Stomach smooth muscle (tissue), 2 donors: ENCODE measurements around the gene DNAL1.
"Not testable (repeated sequence)": the region's sequence is repeated elsewhere in the genome, so short reads cannot be mapped to it uniquely, and the experiment has no call there.

ENCODE experiments used
- H3K27ac ChIP-seq: one replicate; pipeline ENCODE4 v1.7.0; 2013; ENCODE audit warnings: mild to moderate bottlenecking, low read length, inconsistent platforms
- H3K27me3 ChIP-seq, 2 donors: one replicate each; pipeline ENCODE4 v1.7.0; 2013; ENCODE audit warnings: low read length in 2 of 2; ENCODE audit not compliant: insufficient read depth in 2 of 2, control insufficient read depth in 1 of 2
- H3K36me3 ChIP-seq, 2 donors: one replicate each; pipeline ENCODE4 v1.7.0; 2013; ENCODE audit warnings: low read length in 2 of 2; ENCODE audit not compliant: control insufficient read depth in 2 of 2, insufficient read depth in 2 of 2
- H3K4me1 ChIP-seq: one replicate; pipeline ENCODE4 v1.7.0; 2013; ENCODE audit warnings: low read length; ENCODE audit not compliant: control insufficient read depth, insufficient read depth
- H3K4me3 ChIP-seq, 2 donors: one replicate each; pipeline ENCODE4 v1.7.0; 2013; ENCODE audit warnings: low read length in 2 of 2
- H3K9ac ChIP-seq, 2 donors: one replicate each; pipeline ENCODE4 v1.7.0; 2013; ENCODE audit warnings: low read length in 2 of 2, mild to moderate bottlenecking in 1 of 2
- H3K9me3 ChIP-seq, 2 donors: one replicate each; pipeline ENCODE4 v1.7.0; 2013; ENCODE audit warnings: low read length in 2 of 2; ENCODE audit not compliant: control insufficient read depth in 2 of 2
- donor health status: healthy.
- donor health status: Pancreatic carcinoma.

The DNAL1 gene

DNA sequence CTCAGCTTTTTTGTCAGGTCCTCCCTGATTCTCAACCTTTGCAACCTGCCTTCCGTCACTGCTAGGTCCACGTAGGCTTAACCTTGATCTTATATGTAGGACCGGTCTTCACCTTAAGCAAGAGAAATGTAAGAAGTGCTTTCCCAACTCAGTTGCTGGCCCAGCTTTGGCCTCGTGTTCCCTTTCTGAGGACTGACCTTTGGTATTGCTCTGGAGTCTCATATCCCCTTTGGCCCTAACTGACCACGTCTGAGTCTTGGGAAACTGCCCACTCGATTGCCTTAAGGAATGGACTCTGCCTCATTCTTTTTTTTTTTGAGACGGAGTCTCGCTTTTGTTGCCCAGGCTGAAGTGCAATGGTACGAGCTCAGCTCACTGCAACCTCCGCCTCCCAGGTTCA, 24.5 kb upstream of the DNAL1 start:
- Histone ChIP-seq H3K27me3 (no peaks in the 10 kb centered on the region), H3K4me3 (no peak overlapping the region), H3K9ac (no peak overlapping the region), H3K9me3 (no peaks in the 10 kb centered on the region), H3K4me1 (no peaks in the 10 kb centered on the region), H3K27ac (no peak overlapping the region), H3K36me3 (no peaks in the 10 kb centered on the region)

DNA sequence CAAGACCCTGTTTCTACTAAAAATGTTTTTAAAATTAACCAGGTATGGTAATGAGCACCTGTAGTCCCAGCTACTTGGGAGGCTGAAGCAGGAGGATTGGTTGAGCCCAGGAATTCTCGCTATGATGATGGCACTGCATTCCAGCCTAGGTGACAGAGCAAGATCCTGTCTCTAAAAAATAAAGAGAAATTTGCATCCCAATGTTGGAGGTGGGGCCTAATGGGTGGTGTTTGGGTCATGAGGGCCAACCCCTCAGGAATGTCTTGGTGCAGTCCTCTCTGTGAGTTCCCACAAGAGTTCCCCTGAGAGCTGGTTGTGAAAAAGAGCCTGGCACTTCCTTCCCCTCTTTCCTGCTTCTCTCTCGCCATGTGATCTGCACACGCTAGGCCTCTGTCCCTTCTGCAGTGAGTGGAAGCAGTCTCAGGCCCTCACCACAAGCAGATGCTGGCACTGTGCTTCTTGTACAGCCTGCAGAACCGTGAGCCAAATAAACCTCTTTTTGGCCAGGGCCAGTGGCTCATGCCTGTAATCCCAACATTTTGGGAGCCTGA, 21.2 kb upstream of the DNAL1 start:
- no peaks in the 10 kb centered on the region for H3K36me3 ChIP-seq
- H3K9ac ChIP-seq = no peak overlapping the region
- no peaks in the 10 kb centered on the region for H3K9me3 ChIP-seq
- no peak overlapping the region for H3K27ac ChIP-seq
- no peaks in the 10 kb centered on the region for H3K4me1 ChIP-seq
- H3K4me3 ChIP-seq = no peak overlapping the region
- no peaks in the 10 kb centered on the region for H3K27me3 ChIP-seq

DNA sequence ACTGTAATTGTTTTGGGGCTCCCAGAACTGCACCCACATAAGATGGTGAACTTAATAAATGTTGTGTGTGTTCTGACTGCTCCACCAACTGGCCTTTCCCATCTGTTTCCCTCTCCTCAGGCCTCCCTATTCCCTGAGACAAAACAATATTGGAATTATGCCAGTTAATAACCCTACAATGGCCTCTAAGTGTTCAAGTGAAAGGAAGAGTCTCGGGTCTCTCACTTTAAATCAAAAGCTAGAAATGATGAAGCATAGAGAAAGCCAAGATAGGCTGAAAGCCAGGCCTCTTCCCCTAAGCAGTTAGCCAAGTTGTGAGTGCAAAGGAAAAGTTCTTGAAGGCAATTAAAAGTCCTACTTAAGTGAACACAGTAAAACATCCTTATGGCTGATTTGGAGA, 19.1 kb upstream of the DNAL1 start:
- Histone ChIP-seq H3K27ac (no peak overlapping the region), H3K27me3 (no peaks in the 10 kb centered on the region), H3K9ac (no peak overlapping the region), H3K4me3 (no peak overlapping the region), H3K4me1 (no peaks in the 10 kb centered on the region), H3K9me3 (no peaks in the 10 kb centered on the region), H3K36me3 (no peaks in the 10 kb centered on the region)

DNA sequence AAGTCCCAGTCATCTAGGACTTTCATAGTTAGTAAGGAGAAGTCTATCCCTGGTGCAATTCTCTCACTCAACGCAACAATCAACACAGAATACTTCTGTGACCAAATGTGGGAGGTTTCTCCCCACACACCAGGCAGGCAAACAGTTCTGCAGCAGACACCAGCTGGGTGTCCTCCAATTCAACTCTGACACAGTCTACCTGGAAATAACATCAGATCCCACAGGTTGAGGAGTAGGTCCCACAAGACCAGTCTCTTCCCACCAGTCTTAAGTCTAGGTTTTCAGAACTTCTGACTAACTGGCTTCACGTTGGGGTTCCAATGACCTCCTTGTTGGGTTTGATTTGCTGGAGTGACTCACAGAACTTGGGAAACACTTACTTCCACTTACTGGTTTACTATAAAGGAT, 17.6 kb upstream of the DNAL1 start:
- no peak overlapping the region for H3K4me3 ChIP-seq
- H3K9me3 ChIP-seq = no peaks in the 10 kb centered on the region
- H3K27me3 ChIP-seq = no peaks in the 10 kb centered on the region
- no peak overlapping the region for H3K9ac ChIP-seq
- H3K27ac ChIP-seq = no peak overlapping the region
- no peaks in the 10 kb centered on the region for H3K4me1 ChIP-seq
- H3K36me3 ChIP-seq = no peaks in the 10 kb centered on the region

DNA sequence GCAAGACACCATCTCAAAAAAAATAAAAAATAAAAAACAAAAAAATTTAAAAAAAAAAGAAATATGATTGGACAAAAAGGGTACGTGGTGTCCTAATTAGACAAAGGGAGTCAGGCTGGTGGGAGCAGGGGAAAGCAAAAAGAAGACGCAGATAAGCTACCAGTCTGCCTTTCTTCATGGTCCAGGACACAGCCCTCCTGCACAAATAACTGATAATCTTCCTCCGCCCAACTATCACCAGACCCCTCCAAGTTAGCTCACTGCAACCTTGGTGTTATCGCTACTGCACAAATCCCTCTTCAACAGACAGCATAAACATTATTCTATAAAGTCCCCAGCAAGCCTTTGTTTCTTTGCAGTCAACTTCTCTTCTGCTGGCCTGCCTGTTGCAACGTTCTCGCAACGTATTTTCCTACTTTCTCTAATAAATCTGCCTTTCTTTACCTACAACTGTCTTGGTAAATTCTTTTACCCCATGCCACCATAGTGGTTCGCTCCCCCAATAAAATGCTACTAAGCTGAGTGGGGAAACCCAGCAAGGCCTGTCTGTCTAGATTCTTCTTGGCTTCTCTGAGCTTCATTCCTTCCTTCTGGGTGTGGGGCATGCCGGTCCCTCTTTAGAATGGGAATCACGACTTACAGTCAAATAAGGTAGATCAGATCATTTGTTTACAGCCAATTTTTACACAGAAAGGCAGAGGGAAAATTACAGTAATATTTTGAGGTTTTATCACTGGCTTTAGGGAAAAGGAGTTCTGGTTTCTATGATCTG, 14.6 kb upstream of the DNAL1 start:
- no peaks in the 10 kb centered on the region for H3K9me3 ChIP-seq
- H3K4me1 ChIP-seq = peaks cover 10% of the 10 kb centered on the region
- no peak overlapping the region for H3K4me3 ChIP-seq
- H3K9ac ChIP-seq = no peak overlapping the region
- H3K27me3 ChIP-seq = no peaks in the 10 kb centered on the region
- no peak overlapping the region for H3K27ac ChIP-seq
- H3K36me3 ChIP-seq = no peaks in the 10 kb centered on the region

DNA sequence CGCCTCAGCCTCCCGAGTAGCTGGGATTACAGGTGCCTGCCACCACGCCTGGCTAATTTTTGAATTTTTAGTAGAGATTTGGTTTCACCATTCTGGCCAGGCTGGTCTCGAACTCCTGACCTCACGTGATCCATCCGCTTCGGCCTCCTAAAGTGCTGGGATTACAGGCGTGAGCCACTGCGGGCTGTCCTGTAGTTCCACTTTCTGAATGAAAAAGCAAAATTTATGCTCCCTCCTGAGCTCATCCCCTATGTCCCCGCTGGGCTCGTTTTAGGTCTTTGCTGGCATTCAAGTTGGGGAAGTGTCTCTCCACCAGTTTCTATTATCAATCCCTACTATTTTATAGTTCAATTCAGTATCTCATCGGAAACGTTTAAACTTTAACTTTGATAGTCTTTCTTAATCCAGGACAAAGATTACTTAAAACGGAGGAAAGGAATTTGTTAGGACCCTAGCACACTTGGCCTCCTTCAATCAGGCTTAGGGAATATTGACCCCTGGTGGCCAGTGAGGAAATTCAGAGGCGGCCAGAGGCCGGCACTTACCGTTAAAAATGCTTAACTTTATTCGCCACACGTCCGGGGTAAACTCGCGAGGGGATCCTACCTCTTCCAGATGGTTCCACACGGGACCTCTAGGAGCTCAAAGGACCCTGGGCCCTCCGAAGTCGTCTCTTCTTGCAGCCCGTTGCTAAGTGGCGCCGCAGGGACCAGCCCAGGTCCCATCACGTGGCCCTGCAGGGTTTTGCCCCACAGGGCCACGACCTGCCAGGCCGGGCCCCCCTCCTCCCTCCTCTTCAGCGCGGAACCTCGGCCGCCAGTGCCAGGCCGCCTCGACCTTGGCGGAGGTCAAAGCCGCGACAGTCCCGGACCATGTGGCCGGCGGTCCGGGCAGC, 11.4 kb upstream of the DNAL1 start:
- H3K9me3 ChIP-seq = no peaks in the 10 kb centered on the region
- H3K27ac ChIP-seq = peak overlapping the region; percentile 11
- H3K9ac ChIP-seq = peak overlapping the region; percentile 58 to 72

DNA sequence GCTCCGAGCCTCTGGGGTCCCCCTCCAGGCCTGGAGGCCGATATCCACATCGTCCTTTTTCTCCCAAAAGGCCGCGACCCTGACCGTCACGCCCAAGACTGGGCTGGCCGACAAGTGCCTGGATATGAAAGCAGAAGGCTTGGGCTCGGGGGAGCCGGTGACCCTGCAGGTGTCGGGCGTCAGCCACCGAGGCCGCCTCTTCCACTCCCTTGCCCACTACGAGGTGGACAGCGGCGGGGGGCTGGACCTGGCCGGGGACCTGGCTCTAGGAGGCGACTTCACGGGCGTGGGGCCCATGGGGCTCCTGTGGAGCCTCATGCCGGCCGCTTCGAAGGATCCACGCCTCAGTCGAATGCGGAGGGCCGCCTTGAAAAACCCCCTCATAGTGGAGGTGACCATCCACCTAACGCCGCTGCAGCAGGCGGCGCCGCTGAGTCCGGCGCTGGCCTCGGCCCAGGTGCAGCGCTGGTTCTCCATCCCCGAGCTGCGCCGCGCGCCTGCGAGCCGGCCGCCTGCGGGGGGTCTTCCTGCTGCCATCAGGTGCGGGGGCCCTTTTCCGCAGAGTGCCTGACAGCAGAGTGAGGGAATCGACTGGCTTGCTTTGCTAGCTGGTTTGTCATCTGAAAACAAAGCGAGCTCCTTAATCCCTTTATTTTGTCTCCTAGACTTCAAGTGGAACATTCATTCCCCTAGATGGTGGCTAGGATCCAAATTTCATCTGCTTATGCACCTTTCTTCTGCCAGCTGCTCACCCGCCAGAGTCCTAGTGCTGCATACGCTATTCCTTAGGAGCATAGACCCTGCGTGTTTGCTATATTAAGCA, 10.6 kb upstream of the DNAL1 start:
- Histone ChIP-seq H3K4me3 (peak overlapping the region; percentile 48 to 74), H3K27me3 (no peaks in the 10 kb centered on the region), H3K36me3 (no peaks in the 10 kb centered on the region), H3K9ac (peak overlapping the region; percentile 58 to 72), H3K4me1 (peaks cover 10% of the 10 kb centered on the region), H3K9me3 (no peaks in the 10 kb centered on the region), H3K27ac (peak overlapping the region; percentile 11)

More for the DNA sequence above, 11.4 kb upstream of the DNAL1 start:
- Histone ChIP-seq H3K27me3 (no peaks in the 10 kb centered on the region), H3K4me3 (peak overlapping the region; percentile 48 to 74), H3K36me3 (no peaks in the 10 kb centered on the region), H3K4me1 (peaks cover 10% of the 10 kb centered on the region)

DNA sequence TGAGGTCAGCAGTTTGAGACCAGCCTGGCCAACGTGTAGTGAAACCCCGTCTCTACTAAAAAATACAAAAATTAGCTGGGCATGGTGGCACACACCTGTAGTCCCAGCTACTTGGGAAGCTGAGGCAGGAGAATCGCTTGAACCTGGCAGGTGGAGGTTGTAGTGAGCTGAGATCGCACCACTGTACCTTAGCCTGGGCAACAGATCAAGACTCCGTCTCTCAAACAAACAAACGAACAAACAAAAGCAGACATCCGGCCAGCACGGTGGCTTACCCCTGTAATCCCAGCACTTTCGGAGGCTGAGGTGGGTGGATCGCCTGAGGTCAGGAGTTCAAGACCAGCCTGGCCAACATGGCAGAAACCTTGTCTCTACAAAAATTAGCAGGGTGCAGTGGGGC, 8.4 kb upstream of the DNAL1 start:
- H3K27ac ChIP-seq, H3K4me3 ChIP-seq, H3K9me3 ChIP-seq, H3K36me3 ChIP-seq, H3K4me1 ChIP-seq, H3K27me3 ChIP-seq, H3K9ac ChIP-seq: not testable (repeated sequence)

DNA sequence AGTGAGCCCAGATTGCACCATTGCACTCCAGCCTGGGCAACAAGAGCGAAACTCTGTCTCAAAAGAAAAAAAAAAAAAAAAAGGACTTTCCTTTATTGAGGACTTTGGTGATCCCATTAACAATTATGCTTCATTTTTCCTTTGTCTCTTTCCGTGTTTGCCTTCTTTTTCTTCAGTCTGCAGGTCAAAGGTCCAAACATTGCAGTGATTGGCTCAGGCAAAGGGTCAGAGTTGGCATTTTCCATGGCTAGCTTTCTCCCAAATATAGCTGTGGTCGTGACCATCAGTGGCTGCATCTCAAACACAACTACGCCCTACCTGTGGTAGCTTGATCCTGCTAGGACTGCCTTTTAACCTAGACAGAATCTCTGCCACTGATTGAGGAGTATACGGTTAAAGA, 7.0 kb upstream of the DNAL1 start:
- Histone ChIP-seq H3K36me3 (no peaks in the 10 kb centered on the region), H3K9me3 (no peaks in the 10 kb centered on the region), H3K27ac (no peak overlapping the region), H3K4me3 (no peak overlapping the region), H3K4me1 (peaks cover 10% of the 10 kb centered on the region), H3K9ac (no peak overlapping the region), H3K27me3 (no peaks in the 10 kb centered on the region)

DNA sequence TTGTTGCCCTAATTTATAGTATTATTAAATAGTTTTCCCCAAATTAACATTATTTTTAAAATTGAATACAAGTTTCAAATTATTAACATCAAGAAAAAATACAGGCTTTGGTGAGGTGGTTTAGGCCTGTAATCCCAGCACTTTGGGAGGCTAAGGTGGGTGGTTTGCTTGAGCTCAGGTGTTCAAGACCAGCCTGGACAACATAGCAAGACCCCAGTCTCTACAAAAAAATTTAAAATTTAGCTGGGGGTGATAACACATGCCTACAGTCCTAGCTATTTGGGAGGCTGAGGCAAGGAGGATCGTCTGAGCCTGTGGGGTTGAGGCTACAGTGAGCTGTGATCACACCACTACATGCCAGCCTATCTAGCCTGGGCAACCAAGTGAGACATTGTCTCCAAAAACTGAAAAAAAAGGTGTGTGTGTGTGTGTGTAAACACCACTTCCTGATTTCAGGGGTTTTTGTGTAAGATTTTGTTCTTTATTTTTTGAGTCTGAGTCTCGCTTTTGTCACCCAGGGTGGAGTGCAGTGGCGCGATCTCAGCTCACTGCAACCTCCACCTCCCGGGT, 3.9 kb upstream of the DNAL1 start:
- Histone ChIP-seq H3K27me3 (no peaks in the 10 kb centered on the region), H3K27ac (no peak overlapping the region), H3K4me1 (peaks cover 12% of the 10 kb centered on the region), H3K9me3 (no peaks in the 10 kb centered on the region), H3K4me3 (no peak overlapping the region), H3K36me3 (no peaks in the 10 kb centered on the region), H3K9ac (no peak overlapping the region)
